ENCODE data around the gene P3H4.
"Not testable (repeated sequence)": the region's sequence is repeated elsewhere in the genome, so short reads cannot be mapped to it uniquely, and the experiment has no call there.

The P3H4 gene

GRCh38 chr17:41811549-41812380 lies at the start of gene P3H4:
Gene P3H4 (minus strand): TSS chr17:41811949. CDS start chr17:41811915, 34 bp downstream.
- DNase-seq: peak; percentile 35

GRCh38 chr17:41860254-41860931 lies 48.6 kb upstream of the P3H4 start:
- DNase-seq: no peak

GRCh38 chr17:41851382-41851781 lies 39.6 kb upstream of the P3H4 start:
- not testable (repeated sequence) for DNase-seq

- no peak for DNase-seq
Observed at GRCh38 chr17:41849251-41849990, 37.7 kb upstream of the P3H4 start.

GRCh38 chr17:41848788-41849187 lies 37.0 kb upstream of the P3H4 start:
- DNase-seq: no peak

- no peak for DNase-seq
Observed at GRCh38 chr17:41844971-41845370, 33.2 kb upstream of the P3H4 start.

GRCh38 chr17:41840781-41841180 lies 29.0 kb upstream of the P3H4 start:
- DNase-seq: not testable (repeated sequence)

GRCh38 chr17:41839448-41839847 lies 27.7 kb upstream of the P3H4 start:
- DNase-seq: not testable (repeated sequence)

GRCh38 chr17:41837761-41838538 lies 26.2 kb upstream of the P3H4 start, which contains the start of gene KLHL10:
Gene KLHL10 (plus strand): TSS chr17:41837825. CDS start chr17:41837933, 108 bp downstream.
- no peak for DNase-seq

- no peak for DNase-seq
Observed at GRCh38 chr17:41836550-41837196, 24.9 kb upstream of the P3H4 start.

- no peak for DNase-seq
Observed at GRCh38 chr17:41835800-41836549, 24.2 kb upstream of the P3H4 start, which contains the start of gene NT5C3B. Gene NT5C3B (minus strand): TSS chr17:41836232. CDS start chr17:41836193, 39 bp downstream.

GRCh38 chr17:41835214-41835799 lies 23.6 kb upstream of the P3H4 start:
- no peak for DNase-seq

- not testable (repeated sequence) for DNase-seq
Observed at GRCh38 chr17:41829961-41830360, 18.2 kb upstream of the P3H4 start.

- no peak for DNase-seq
Observed at GRCh38 chr17:41825175-41825845, 13.6 kb upstream of the P3H4 start.

GRCh38 chr17:41824086-41824485 lies 12.3 kb upstream of the P3H4 start:
- DNase-seq: no peak

GRCh38 chr17:41823580-41823979 lies 11.8 kb upstream of the P3H4 start:
- DNase-seq: no peak

GRCh38 chr17:41823141-41823524 lies 11.4 kb upstream of the P3H4 start:
- DNase-seq: no peak

GRCh38 chr17:41822216-41823140 lies 10.7 kb upstream of the P3H4 start:
- DNase-seq: no peak

GRCh38 chr17:41821776-41822175 lies 10.0 kb upstream of the P3H4 start:
- no peak for DNase-seq
